PC-3 (cell line): ENCODE results near the gene FBN2. TPM values are rescaled to one million over a fixed set of nuclear protein-coding genes. Genes with fewer than 3 reads are reported as not detected.

ENCODE experiments used
- ATAC-seq: fragments of 200-7000 bp; cut with Tn5 transposase; 2 replicates; pipeline ENCODE4 v1.9.1; 2020; ENCODE audit warnings: mild to moderate bottlenecking, moderate library complexity
- BruUV-seq: library from RNA; stranded (reverse); fragments of 400-500 nt; replicated peaks from 2 replicates; lab custom pipeline; 2021; lab: Mats Ljungman, UMichigan
- CTCF ChIA-PET: fragments of 300-600 bp; sonication (Branson Sonifier 250); formaldehyde crosslinking; loops from one replicate; lab custom pipeline; 2022; ENCODE audit warnings: antibody characterized with exemption; lab: Charles Lee
- POLR2A ChIA-PET: fragments of 300-600 bp; sonication (Branson Sonifier 250); formaldehyde crosslinking; loops from one replicate; lab custom pipeline; 2022; ENCODE audit warnings: antibody characterized with exemption; ENCODE audit not compliant: unreplicated experiment; lab: Charles Lee
- DNase-seq: peaks from one replicate; pipeline ENCODE4 v3.0.0-alpha.2; 2015
- H2AFZ ChIP-seq: fragments of 300-600 bp; sonication (generic); 2 replicates; pipeline ENCODE4 v1.6.0; 2016; ENCODE audit warnings: antibody characterized with exemption, low read length
- H3F3A ChIP-seq: fragments of 300-600 bp; sonication (generic); one replicate; pipeline ENCODE4 v1.6.0; 2017; ENCODE audit warnings: antibody characterized with exemption, low read length, control low read depth, mild to moderate bottlenecking; ENCODE audit not compliant: unreplicated experiment
- H3K27ac ChIP-seq: fragments of 300-600 bp; sonication (generic); 2 replicates; pipeline ENCODE4 v1.5.1; 2016; ENCODE audit warnings: mild to moderate bottlenecking, low read length
- H3K27me3 ChIP-seq: fragments of 300-600 bp; sonication (generic); 2 replicates; pipeline ENCODE4 v1.6.1; 2016; ENCODE audit warnings: low read length, mixed read lengths
- H3K36me3 ChIP-seq: fragments of 300-600 bp; sonication (generic); 2 replicates; pipeline ENCODE4 v1.6.1; 2016; ENCODE audit warnings: low read depth, mixed run types, low read length, mixed read lengths
- H3K4me1 ChIP-seq: fragments of 300-600 bp; sonication (generic); 2 replicates; pipeline ENCODE4 v1.5.1; 2016; ENCODE audit warnings: low read length; ENCODE audit not compliant: insufficient read depth
- H3K4me2 ChIP-seq: fragments of 300-600 bp; sonication (generic); 2 replicates; pipeline ENCODE4 v1.6.0; 2016; ENCODE audit warnings: low read length
- H3K4me3 ChIP-seq: fragments of 300-600 bp; sonication (generic); 2 replicates; pipeline ENCODE4 v1.5.1; 2016; ENCODE audit warnings: mild to moderate bottlenecking, low read length, mixed read lengths
- H3K79me2 ChIP-seq: fragments of 300-600 bp; sonication (generic); 2 replicates; pipeline ENCODE4 v1.6.1; 2017; ENCODE audit warnings: low read length, mixed read lengths
- H3K9ac ChIP-seq: fragments of 300-600 bp; sonication (generic); 2 replicates; pipeline ENCODE4 v1.6.0; 2016; ENCODE audit warnings: mild to moderate bottlenecking, low read length
- H3K9me2 ChIP-seq: fragments of 300-600 bp; sonication (generic); replicated peaks from 2 replicates; pipeline ENCODE4 v1.6.1; 2016; ENCODE audit warnings: mixed run types, low read length, mixed read lengths
- H3K9me3 ChIP-seq: fragments of 300-600 bp; sonication (generic); 2 replicates; pipeline ENCODE4 v1.6.1; 2016; ENCODE audit warnings: low read length, mixed read lengths
- H4K20me1 ChIP-seq: fragments of 300-600 bp; sonication (generic); 2 replicates; pipeline ENCODE4 v1.6.1; 2016; ENCODE audit warnings: low read length, mixed read lengths
- CTCF ChIP-seq: fragments of 300-600 bp; sonication (generic); conservative IDR thresholded peaks from 2 replicates; pipeline ENCODE4 v1.5.1; 2017; ENCODE audit warnings: antibody characterized with exemption, low read depth, mild to moderate bottlenecking, low read length
- EZH2 ChIP-seq: fragments of 300-600 bp; sonication (generic); IDR thresholded peaks from one replicate; pipeline ENCODE4 v1.6.1; 2017; ENCODE audit warnings: antibody characterized with exemption, mild to moderate bottlenecking, low read length; ENCODE audit not compliant: unreplicated experiment
- EZH2phosphoT487 ChIP-seq: fragments of 300-600 bp; sonication (generic); IDR thresholded peaks from 2 replicates; pipeline ENCODE4 v1.6.1; 2018; ENCODE audit warnings: mild to moderate bottlenecking, antibody characterized with exemption, low read length, borderline replicate concordance
- intact Hi-C: fragments of 100-400 bp; cut with micrococcal nuclease; formaldehyde crosslinking; loops from 2 replicates; pipeline ENCODE4 v1.9.0; 2023
- total RNA-seq: library from RNA; depleted of rRNA; stranded (reverse); fragments of >200 nt; gene quantifications from 2 replicates; pipeline ENCODE4 v1.2.3, GENCODE V29; 2014

FBN2 gene
- total RNA-seq, 1 experiment from 2014 or later = 45.2 TPM

GRCh38 chr5:128384068-128384467 lies 154.0 kb downstream of the FBN2 start:
- Histone ChIP-seq H3K9me2 (no peaks in the 10 kb centered on the region), H3K36me3 (no peaks in the 10 kb centered on the region), H3K27ac (no peak overlapping the region), H3K4me2 (no peak overlapping the region), H3K9me3 (no peaks in the 10 kb centered on the region), H3K4me3 (no peak overlapping the region), H4K20me1 (no peaks in the 10 kb centered on the region), H3F3A (no peaks in the 10 kb centered on the region), H3K27me3 (no peaks in the 10 kb centered on the region), H2AFZ (no peak overlapping the region), H3K4me1 (no peaks in the 10 kb centered on the region), H3K9ac (no peak overlapping the region), H3K79me2 (no peaks in the 10 kb centered on the region)
- ChIA-PET CTCF (no interaction called here), POLR2A (no interaction called here)
- ATAC-seq (peak; percentile 53), DNase-seq (peak; percentile 27)
- no TSS peak for BruUV-seq
- intact Hi-C loops = loop anchor here (10.0 kb wide), 1 partner anchor 461 kb away; no protein-coding TSS in a partner anchor
- TF ChIP-seq EZH2phosphoT487 (no peak), CTCF (no peak), EZH2 (no peak)

- DNase-seq (no peak), ATAC-seq (no peak)
- H3K4me2 ChIP-seq = no peak overlapping the region
- H3K9me3 ChIP-seq = no peaks in the 10 kb centered on the region
- no peak overlapping the region for H2AFZ ChIP-seq
- no peak for TF ChIP-seq EZH2
- no peak for TF ChIP-seq EZH2phosphoT487
- TF ChIP-seq CTCF = no peak
- no peaks in the 10 kb centered on the region for H3K79me2 ChIP-seq
- H3F3A ChIP-seq = no peaks in the 10 kb centered on the region
- no peaks in the 10 kb centered on the region for H3K36me3 ChIP-seq
- ChIA-PET CTCF (no interaction called here), POLR2A (no interaction called here)
- no peaks in the 10 kb centered on the region for H4K20me1 ChIP-seq
- no peak overlapping the region for H3K27ac ChIP-seq
- intact Hi-C loops = loop anchor here (10.0 kb wide), 1 partner anchor 464 kb away; no protein-coding TSS in a partner anchor
- H3K9ac ChIP-seq = no peak overlapping the region
- H3K9me2 ChIP-seq = no peaks in the 10 kb centered on the region
- H3K4me1 ChIP-seq = no peaks in the 10 kb centered on the region
- no peak overlapping the region for H3K4me3 ChIP-seq
- no peaks in the 10 kb centered on the region for H3K27me3 ChIP-seq
- no TSS peak for BruUV-seq
Observed at GRCh38 chr5:128380337-128380736, 157.7 kb downstream of the FBN2 start.

- ChIA-PET POLR2A (no interaction called here), CTCF (no interaction called here)
- BruUV-seq = no TSS peak
- intact Hi-C loops = no loop called here
- H3K36me3 ChIP-seq = no peaks in the 10 kb centered on the region
- no peak for ATAC-seq
- no peaks in the 10 kb centered on the region for H3K9me3 ChIP-seq
- H3K9ac ChIP-seq = no peak overlapping the region
- H3K4me1 ChIP-seq = no peaks in the 10 kb centered on the region
- H3K4me3 ChIP-seq = no peak overlapping the region
- no peak for DNase-seq
- H3K27ac ChIP-seq = no peak overlapping the region
- TF ChIP-seq CTCF (no peak), EZH2phosphoT487 (no peak), EZH2 (no peak)
- no peaks in the 10 kb centered on the region for H3K27me3 ChIP-seq
- no peaks in the 10 kb centered on the region for H3K9me2 ChIP-seq
- no peaks in the 10 kb centered on the region for H3K79me2 ChIP-seq
- no peaks in the 10 kb centered on the region for H3F3A ChIP-seq
- no peak overlapping the region for H3K4me2 ChIP-seq
- H4K20me1 ChIP-seq = no peaks in the 10 kb centered on the region
- no peak overlapping the region for H2AFZ ChIP-seq
Observed at GRCh38 chr5:128378632-128379031, 159.4 kb downstream of the FBN2 start.
